Activated CD8-positive, alpha-beta T cell treated with anti-CD3 and anti-CD28 coated beads for 36 hours (primary cell): ENCODE data around the gene TMEM97. TPM values are rescaled to one million over a fixed set of nuclear protein-coding genes. Genes with fewer than 3 reads are reported as not detected.

Experiments
- ATAC-seq: fragments of 200-7000 bp; cut with Tn5 transposase; one replicate; pipeline ENCODE4 v1.10.0; 2021; ENCODE audit warnings: mild to moderate bottlenecking, moderate library complexity
- CTCF ChIA-PET: fragments of 350-600 bp; sonication (Branson Sonifier 250); formaldehyde crosslinking; loops from one replicate; lab custom pipeline; 2021; ENCODE audit warnings: antibody characterized with exemption; lab: Charles Lee
- POLR2A ChIA-PET: fragments of 350-600 bp; sonication (Branson Sonifier 250); formaldehyde crosslinking; loops from one replicate; lab custom pipeline; 2021; ENCODE audit warnings: antibody characterized with exemption; lab: Charles Lee
- DNase-seq: peaks from one replicate; pipeline ENCODE4 v3.0.0-alpha.2; 2020
- H3K27ac Mint-ChIP-seq: one replicate; pipeline ENCODE4 v1.8.0; 2021; ENCODE audit warnings: mild to moderate bottlenecking, mixed read lengths
- H3K27me3 Mint-ChIP-seq: one replicate; pipeline ENCODE4 v1.8.0; 2021; ENCODE audit warnings: mixed read lengths
- H3K36me3 Mint-ChIP-seq: one replicate; pipeline ENCODE4 v1.8.0; 2021; ENCODE audit warnings: low read depth, mixed read lengths
- H3K4me1 Mint-ChIP-seq: one replicate; pipeline ENCODE4 v1.8.0; 2021; ENCODE audit warnings: low read depth, mixed read lengths
- H3K4me3 Mint-ChIP-seq: one replicate; pipeline ENCODE4 v1.8.0; 2021; ENCODE audit warnings: mild to moderate bottlenecking, moderate library complexity, mixed read lengths
- H3K9me3 Mint-ChIP-seq: one replicate; pipeline ENCODE4 v1.8.0; 2021; ENCODE audit warnings: mixed read lengths
- intact Hi-C: fragments of 100-400 bp; cut with micrococcal nuclease; formaldehyde crosslinking; loops from one replicate; pipeline ENCODE4 v1.10.0; 2022
- total RNA-seq, 2 experiments: library from RNA; stranded (reverse); gene quantifications; one replicate each; pipeline ENCODE4 v1.2.3, GENCODE V29; 2021
- TF ChIP-seq, protein P1 (sequence below): fragments of 200-600 bp; IDR thresholded peaks from one replicate; pipeline ENCODE4 v1.8.0; 2022; ENCODE audit warnings: antibody characterized with exemption, mild to moderate bottlenecking

Gene TMEM97
- total RNA-seq, 2 experiments from 2014 or later = 36.1 to 36.2 TPM

DNA sequence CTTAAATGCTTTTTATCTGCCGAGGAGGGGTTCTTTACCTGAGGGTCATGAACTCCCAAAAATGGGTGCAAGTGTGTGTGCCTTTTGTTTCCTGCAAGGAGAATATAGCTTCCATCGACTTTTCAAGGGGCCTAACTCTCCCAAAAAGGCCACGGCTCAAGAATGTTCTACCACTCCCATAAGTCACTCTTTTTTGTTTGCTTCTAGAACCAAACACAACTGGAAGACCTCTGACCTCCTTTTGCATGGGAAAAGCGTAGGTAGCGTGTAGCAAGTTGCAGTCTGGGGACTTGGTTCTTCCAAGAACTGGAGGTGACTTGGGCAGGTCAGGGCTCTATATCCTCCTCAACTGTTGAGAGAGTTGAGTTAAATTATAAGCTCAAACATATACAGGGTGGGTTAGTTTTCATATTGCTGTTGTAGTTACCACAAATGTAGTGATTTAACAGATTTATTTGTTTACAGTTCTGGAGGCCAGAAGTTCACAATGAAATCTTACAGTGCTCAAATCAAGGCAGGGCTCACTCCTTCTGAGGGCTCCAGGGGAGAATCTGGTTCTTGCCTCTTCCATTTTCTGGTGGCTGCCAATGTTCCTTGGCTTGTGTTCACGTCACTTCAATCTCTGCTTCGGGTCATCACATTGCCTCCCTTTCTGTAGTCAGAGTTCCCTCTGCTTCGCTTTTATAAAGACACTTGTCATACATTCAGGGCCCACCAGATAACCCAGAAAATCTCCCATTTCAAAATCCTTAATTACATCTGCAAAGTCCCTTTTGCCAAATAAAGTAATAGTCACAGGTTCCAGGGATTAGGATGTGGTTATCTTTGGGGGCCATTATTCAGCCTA lies 1.4 kb downstream of the TMEM97 start:
- no peaks in the 10 kb centered on the region for H3K9me3 Mint-ChIP-seq
- no peaks in the 10 kb centered on the region for H3K27me3 Mint-ChIP-seq
- peaks cover 32% of the 10 kb centered on the region for H3K4me1 Mint-ChIP-seq
- CTCF ChIA-PET = interaction anchor here (0.9 to 4.1 kb wide), 6 partner anchors 8 to 96 kb away, joined by 3 to 12 read pairs (median 4); partner anchors contain the start of genes IFT20 and TNFAIP1
- ATAC-seq (no peak), DNase-seq (no peak)
- POLR2A ChIA-PET = interaction anchor here (1.9 to 4.7 kb wide), 5 partner anchors 10 to 37 kb away, joined by 4 to 51 read pairs (median 9); partner anchors contain the start of genes IFT20, POLDIP2 and TNFAIP1
- peak overlapping the region; percentile 92 for H3K27ac Mint-ChIP-seq
- TF ChIP-seq, protein P1, sequence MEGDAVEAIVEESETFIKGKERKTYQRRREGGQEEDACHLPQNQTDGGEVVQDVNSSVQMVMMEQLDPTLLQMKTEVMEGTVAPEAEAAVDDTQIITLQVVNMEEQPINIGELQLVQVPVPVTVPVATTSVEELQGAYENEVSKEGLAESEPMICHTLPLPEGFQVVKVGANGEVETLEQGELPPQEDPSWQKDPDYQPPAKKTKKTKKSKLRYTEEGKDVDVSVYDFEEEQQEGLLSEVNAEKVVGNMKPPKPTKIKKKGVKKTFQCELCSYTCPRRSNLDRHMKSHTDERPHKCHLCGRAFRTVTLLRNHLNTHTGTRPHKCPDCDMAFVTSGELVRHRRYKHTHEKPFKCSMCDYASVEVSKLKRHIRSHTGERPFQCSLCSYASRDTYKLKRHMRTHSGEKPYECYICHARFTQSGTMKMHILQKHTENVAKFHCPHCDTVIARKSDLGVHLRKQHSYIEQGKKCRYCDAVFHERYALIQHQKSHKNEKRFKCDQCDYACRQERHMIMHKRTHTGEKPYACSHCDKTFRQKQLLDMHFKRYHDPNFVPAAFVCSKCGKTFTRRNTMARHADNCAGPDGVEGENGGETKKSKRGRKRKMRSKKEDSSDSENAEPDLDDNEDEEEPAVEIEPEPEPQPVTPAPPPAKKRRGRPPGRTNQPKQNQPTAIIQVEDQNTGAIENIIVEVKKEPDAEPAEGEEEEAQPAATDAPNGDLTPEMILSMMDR = no peak
- peaks cover 26% of the 10 kb centered on the region for H3K36me3 Mint-ChIP-seq
- peak overlapping the region; percentile 96 for H3K4me3 Mint-ChIP-seq
- intact Hi-C loops = no loop called here

DNA sequence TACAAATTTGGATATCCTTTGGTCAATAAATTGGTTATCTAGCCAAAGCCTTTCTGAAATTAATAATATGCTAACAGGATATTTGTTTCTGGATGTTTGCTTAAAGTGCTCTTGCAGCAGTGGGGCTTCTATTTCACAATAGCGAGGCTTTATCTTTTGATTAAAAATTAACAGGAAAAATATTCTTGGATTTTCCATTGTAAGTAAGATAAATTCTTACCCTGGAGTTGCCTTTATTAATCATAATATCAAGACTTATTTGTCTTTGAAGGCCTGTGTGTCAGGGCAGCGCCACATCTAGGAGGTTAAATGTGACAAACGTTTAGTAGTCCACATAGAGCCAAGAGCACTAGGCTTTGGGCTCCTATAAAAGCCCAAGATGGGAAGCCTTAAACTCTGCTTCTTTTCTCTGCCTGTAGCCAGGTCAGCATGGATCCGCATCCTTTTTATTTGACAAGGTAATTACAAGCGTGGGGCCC lies 5.3 kb downstream of the TMEM97 start:
- Mint-ChIP-seq H3K9me3 (no peaks in the 10 kb centered on the region), H3K27me3 (no peaks in the 10 kb centered on the region), H3K27ac (no peak overlapping the region), H3K4me1 (peaks cover 35% of the 10 kb centered on the region), H3K36me3 (peaks cover 45% of the 10 kb centered on the region), H3K4me3 (no peak overlapping the region)
- TF ChIP-seq, protein P1 = no peak
- DNase-seq = no peak
- CTCF ChIA-PET = no interaction called here
- POLR2A ChIA-PET = interaction anchor here (1.0 kb wide), 1 partner anchor 75 kb away, joined by 3 read pairs; no protein-coding TSS in a partner anchor
- ATAC-seq = no peak
- intact Hi-C loops = no loop called here

DNA sequence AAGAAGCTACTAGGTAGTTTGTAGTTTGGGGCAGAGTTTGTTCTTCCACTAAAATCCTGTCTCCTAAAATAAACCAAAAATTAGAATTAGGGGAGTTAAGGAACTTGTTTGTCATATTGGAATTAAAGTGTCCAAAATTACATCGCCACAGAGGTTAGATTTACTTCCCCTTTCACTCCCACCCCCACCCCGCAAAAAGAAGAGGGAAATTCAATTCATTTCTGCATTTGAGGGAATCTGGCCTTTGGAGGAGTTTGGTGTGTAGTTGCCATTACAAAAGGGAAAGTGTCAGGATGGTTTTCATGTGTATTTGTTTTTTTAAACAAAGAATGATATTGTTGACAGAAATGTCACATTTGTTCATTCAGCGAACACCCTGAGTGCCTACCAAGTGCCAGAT lies 5.8 kb downstream of the TMEM97 start:
- Mint-ChIP-seq H3K4me1 (peaks cover 35% of the 10 kb centered on the region), H3K27ac (no peak overlapping the region), H3K36me3 (peaks cover 40% of the 10 kb centered on the region), H3K27me3 (no peaks in the 10 kb centered on the region), H3K9me3 (no peaks in the 10 kb centered on the region), H3K4me3 (no peak overlapping the region)
- intact Hi-C loops = no loop called here
- TF ChIP-seq, protein P1 = no peak
- DNase-seq (no peak), ATAC-seq (no peak)
- ChIA-PET POLR2A (interaction anchor here (1.0 to 1.9 kb wide), 2 partner anchors 10 to 75 kb away, joined by 3 to 11 read pairs; partner anchors contain the start of genes IFT20 and TNFAIP1), CTCF (no interaction called here)

DNA sequence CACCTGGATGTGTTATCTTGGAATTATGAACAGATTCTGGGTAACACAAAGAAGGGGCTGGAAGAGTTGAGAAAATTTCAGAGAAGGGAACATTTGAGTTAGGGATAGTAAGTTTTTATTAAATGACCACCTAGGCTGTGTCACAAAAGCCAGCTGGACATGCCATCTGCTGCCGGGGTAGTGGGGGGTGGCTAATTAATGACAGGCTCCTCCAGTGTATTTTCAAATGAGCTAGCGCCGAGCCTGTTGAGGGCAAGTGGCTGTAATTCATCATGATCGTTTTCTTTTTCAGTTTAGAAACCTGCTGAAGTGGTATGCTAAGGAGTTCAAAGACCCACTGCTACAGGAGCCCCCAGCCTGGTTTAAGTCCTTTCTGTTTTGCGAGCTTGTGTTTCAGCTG lies 6.2 kb downstream of the TMEM97 start:
- ATAC-seq (no peak), DNase-seq (no peak)
- no peak overlapping the region for H3K27ac Mint-ChIP-seq
- no peaks in the 10 kb centered on the region for H3K27me3 Mint-ChIP-seq
- POLR2A ChIA-PET = interaction anchor here (0.5 to 1.9 kb wide), 3 partner anchors 10 to 121 kb away, joined by 3 to 11 read pairs (median 3); partner anchors contain the start of genes IFT20 and TNFAIP1
- CTCF ChIA-PET = interaction anchor here (1.1 kb wide), 2 partner anchors 10 to 18 kb away, joined by 3 read pairs; partner anchors contain the start of genes IFT20 and TNFAIP1
- intact Hi-C loops = no loop called here
- TF ChIP-seq, protein P1 = no peak
- H3K9me3 Mint-ChIP-seq = no peaks in the 10 kb centered on the region
- peaks cover 31% of the 10 kb centered on the region for H3K4me1 Mint-ChIP-seq
- no peak overlapping the region for H3K4me3 Mint-ChIP-seq
- H3K36me3 Mint-ChIP-seq = peaks cover 36% of the 10 kb centered on the region
